GM23338 (cell line): ENCODE data around the gene APIP. TPM values are rescaled to one million over a fixed set of nuclear protein-coding genes. Genes with fewer than 3 reads are reported as not detected.

Experiments
- ATAC-seq: fragments of 200-7000 bp; cut with Tn5 transposase; 3 replicates; pipeline ENCODE4 v1.9.1; 2020
- DNase-seq: peaks from one replicate; pipeline ENCODE4 v3.0.0-alpha.2; 2015; ENCODE audit warnings: low spot score
- H2AFZ ChIP-seq: fragments of 200-600 bp; sonication (generic); 2 replicates; pipeline ENCODE4 v1.8.0; 2016; ENCODE audit warnings: antibody characterized with exemption, mild to moderate bottlenecking, moderate library complexity
- H3F3A ChIP-seq: fragments of 200-600 bp; sonication (generic); replicated peaks from 2 replicates; pipeline ENCODE4 v1.8.0; 2017; ENCODE audit warnings: antibody characterized with exemption, mixed run types, low read depth
- H3K27ac ChIP-seq: fragments of 200-600 bp; sonication (generic); 2 replicates; pipeline ENCODE4 v1.6.1; 2016; ENCODE audit warnings: low read depth
- H3K27me3 ChIP-seq: fragments of 200-600 bp; sonication (generic); 2 replicates; pipeline ENCODE4 v1.8.0; 2016; ENCODE audit warnings: mild to moderate bottlenecking, mixed run types, moderate library complexity; ENCODE audit not compliant: insufficient read depth
- H3K36me3 ChIP-seq: fragments of 200-600 bp; sonication (generic); 2 replicates; pipeline ENCODE4 v1.8.0; 2016; ENCODE audit warnings: mild to moderate bottlenecking; ENCODE audit not compliant: insufficient read depth
- H3K4me1 ChIP-seq: fragments of 200-600 bp; sonication (generic); 2 replicates; pipeline ENCODE4 v1.8.0; 2016; ENCODE audit warnings: mild to moderate bottlenecking, moderate library complexity; ENCODE audit not compliant: insufficient read depth
- H3K4me2 ChIP-seq: fragments of 200-600 bp; sonication (generic); 2 replicates; pipeline ENCODE4 v1.7.1; 2017; ENCODE audit warnings: mixed run types
- H3K4me3 ChIP-seq: fragments of 200-600 bp; sonication (generic); 2 replicates; pipeline ENCODE4 v1.6.1; 2016; ENCODE audit warnings: mixed run types
- H3K79me2 ChIP-seq: fragments of 200-600 bp; sonication (generic); replicated peaks from 2 replicates; pipeline ENCODE4 v1.8.0; 2017; ENCODE audit warnings: mild to moderate bottlenecking; ENCODE audit not compliant: insufficient read depth
- H3K9me2 ChIP-seq: fragments of 200-600 bp; sonication (generic); 2 replicates; pipeline ENCODE4 v1.8.0; 2017; ENCODE audit not compliant: insufficient read depth
- H4K20me1 ChIP-seq: fragments of 200-600 bp; sonication (generic); replicated peaks from 2 replicates; pipeline ENCODE4 v1.8.0; 2017; ENCODE audit warnings: mild to moderate bottlenecking; ENCODE audit not compliant: insufficient read depth
- H3K27ac Mint-ChIP-seq: 2 replicates; pipeline ENCODE4 v1.8.0; 2020; ENCODE audit warnings: inconsistent platforms, mild to moderate bottlenecking, moderate library complexity, mixed read lengths
- H3K27me3 Mint-ChIP-seq: 3 replicates; pipeline ENCODE4 v1.8.0; 2022; ENCODE audit warnings: low read depth, mild to moderate bottlenecking, moderate library complexity, mixed read lengths, inconsistent platforms; ENCODE audit not compliant: insufficient read depth, poor library complexity
- H3K36me3 Mint-ChIP-seq: 3 replicates; pipeline ENCODE4 v1.8.0; 2021; ENCODE audit warnings: low read depth, mild to moderate bottlenecking, inconsistent platforms, moderate library complexity, mixed read lengths
- H3K4me1 Mint-ChIP-seq: 3 replicates; pipeline ENCODE4 v1.8.0; 2020; ENCODE audit warnings: mild to moderate bottlenecking, inconsistent platforms, mixed read lengths
- H3K4me3 Mint-ChIP-seq: 3 replicates; pipeline ENCODE4 v1.8.0; 2021; ENCODE audit warnings: moderate library complexity, mild to moderate bottlenecking, inconsistent platforms, mixed read lengths
- H3K9me3 Mint-ChIP-seq: 3 replicates; pipeline ENCODE4 v1.8.0; 2020; ENCODE audit warnings: moderate library complexity, mild to moderate bottlenecking, inconsistent platforms, mixed read lengths
- STAT1 ChIP-seq: IDR thresholded peaks from one replicate; pipeline ENCODE4 v1.6.1; 2016; ENCODE audit warnings: antibody characterized with exemption; ENCODE audit not compliant: unreplicated experiment
- microRNA-seq: library from miRNA; unstranded; fragments of <30 nt; microRNA quantifications from one replicate; pipeline ENCODE4, GENCODE V29; 2017
- polyA plus RNA-seq: library from polyadenylated mRNA; unstranded; fragments of >200 nt; fragmentation: Nextera tagmentation; extraction: Ambion mirVana; gene quantifications from 2 replicates; pipeline ENCODE4 v1.2.1, GENCODE V29; 2016
- small RNA-seq: library from RNA; depleted of rRNA; stranded (forward); fragments of <200 nt; gene quantifications from one replicate; pipeline ENCODE3, GENCODE V24; 2014; ENCODE audit warnings: low replicate concordance
- total RNA-seq: library from RNA; depleted of rRNA; stranded (reverse); fragments of >200 nt; shearing (Covaris generic); gene quantifications from 2 replicates; pipeline ENCODE4 v1.2.3, GENCODE V29; 2014; rRNA removed
- TF ChIP-seq, protein P1 (sequence below), 2 experiments: fragments of 200-600 bp in 1 of 2; sonication (generic) in 1 of 2; conservative IDR thresholded peaks; 2 replicates each; pipeline versions ENCODE4 v1.5.1 to v1.6.1; 2016 to 2017; ENCODE audit warnings: antibody characterized with exemption in 2 of 2, low read depth in 2 of 2, mild to moderate bottlenecking in 2 of 2, moderate library complexity in 1 of 2
- TF ChIP-seq, protein P2 (sequence below): IDR thresholded peaks from 2 replicates; pipeline ENCODE4 v1.6.1; 2016; ENCODE audit warnings: antibody characterized with exemption

Gene APIP
- total and polyA plus RNA-seq, 2 experiments from 2014 or later, result 35.7 to 50.3 TPM

DNA sequence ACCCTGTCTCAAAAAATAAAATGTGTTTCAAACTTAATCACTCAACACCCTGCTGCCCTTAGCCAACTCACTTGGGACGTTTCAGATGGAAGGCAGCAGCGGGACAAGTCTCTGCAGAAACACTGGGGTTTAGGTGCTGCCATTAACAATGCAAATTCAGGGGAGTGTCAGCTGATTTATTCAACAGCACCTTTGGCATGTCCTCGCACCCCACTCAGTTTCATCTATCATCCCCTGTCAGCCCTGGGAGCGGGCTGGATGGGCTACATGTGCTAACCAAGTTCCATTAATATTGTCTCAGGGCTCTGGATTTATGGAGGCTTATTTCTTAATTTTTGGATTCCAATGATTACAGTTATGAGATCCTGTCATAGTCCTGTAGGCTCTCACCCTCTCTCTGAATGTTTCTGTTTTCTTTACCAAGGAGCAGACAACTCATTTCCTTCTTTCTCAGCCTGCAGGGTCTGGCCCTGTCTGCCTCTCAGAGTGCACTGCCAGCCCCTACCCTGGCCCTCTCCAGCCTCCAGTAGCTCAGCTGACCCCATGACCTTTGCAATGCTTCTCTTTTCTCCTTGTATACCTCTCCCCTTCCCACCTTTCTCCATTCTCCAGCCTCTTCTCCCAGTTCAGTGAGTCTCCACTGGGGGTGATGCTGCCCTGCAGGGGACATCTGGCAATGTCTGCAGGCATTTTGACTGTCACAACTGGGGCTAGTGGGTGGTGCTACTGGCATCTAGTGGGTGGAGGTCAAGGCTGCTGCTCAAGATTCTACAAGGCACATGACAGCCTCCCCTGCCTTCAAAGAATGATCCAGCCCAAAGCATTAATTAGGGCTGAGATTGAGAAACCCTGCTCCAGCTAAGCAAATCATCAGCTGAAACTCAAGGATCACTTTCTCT, 79.0 kb downstream of the APIP start:
- no peaks in the 10 kb centered on the region for H3K27me3 Mint-ChIP-seq
- H3K27ac Mint-ChIP-seq, result no peak overlapping the region
- Histone ChIP-seq H3K4me1 (peaks cover 10% of the 10 kb centered on the region; the same call in 1 of the 2 replicates), H3F3A (no peaks in the 10 kb centered on the region), H3K36me3 (no peaks in the 10 kb centered on the region), H2AFZ (no peak overlapping the region), H4K20me1 (no peaks in the 10 kb centered on the region), H3K4me2 (no peak overlapping the region), H3K9me2 (peaks cover 6% of the 10 kb centered on the region; the same call in 1 of the 2 replicates), H3K27ac (no peak overlapping the region), H3K79me2 (no peaks in the 10 kb centered on the region), H3K27me3 (no peaks in the 10 kb centered on the region), H3K4me3 (no peak overlapping the region)
- peaks cover 3% of the 10 kb centered on the region; the same call in 2 of the 3 replicates for H3K9me3 Mint-ChIP-seq
- H3K36me3 Mint-ChIP-seq, result no peaks in the 10 kb centered on the region
- TF ChIP-seq, protein P1, sequence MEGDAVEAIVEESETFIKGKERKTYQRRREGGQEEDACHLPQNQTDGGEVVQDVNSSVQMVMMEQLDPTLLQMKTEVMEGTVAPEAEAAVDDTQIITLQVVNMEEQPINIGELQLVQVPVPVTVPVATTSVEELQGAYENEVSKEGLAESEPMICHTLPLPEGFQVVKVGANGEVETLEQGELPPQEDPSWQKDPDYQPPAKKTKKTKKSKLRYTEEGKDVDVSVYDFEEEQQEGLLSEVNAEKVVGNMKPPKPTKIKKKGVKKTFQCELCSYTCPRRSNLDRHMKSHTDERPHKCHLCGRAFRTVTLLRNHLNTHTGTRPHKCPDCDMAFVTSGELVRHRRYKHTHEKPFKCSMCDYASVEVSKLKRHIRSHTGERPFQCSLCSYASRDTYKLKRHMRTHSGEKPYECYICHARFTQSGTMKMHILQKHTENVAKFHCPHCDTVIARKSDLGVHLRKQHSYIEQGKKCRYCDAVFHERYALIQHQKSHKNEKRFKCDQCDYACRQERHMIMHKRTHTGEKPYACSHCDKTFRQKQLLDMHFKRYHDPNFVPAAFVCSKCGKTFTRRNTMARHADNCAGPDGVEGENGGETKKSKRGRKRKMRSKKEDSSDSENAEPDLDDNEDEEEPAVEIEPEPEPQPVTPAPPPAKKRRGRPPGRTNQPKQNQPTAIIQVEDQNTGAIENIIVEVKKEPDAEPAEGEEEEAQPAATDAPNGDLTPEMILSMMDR (conservative IDR thresholded peaks at IDR 0.05; ENCODE audit: low read depth in 2 of 2), result peak; percentile 35 to 45
- no peak for TF ChIP-seq STAT1
- TF ChIP-seq, protein P2, sequence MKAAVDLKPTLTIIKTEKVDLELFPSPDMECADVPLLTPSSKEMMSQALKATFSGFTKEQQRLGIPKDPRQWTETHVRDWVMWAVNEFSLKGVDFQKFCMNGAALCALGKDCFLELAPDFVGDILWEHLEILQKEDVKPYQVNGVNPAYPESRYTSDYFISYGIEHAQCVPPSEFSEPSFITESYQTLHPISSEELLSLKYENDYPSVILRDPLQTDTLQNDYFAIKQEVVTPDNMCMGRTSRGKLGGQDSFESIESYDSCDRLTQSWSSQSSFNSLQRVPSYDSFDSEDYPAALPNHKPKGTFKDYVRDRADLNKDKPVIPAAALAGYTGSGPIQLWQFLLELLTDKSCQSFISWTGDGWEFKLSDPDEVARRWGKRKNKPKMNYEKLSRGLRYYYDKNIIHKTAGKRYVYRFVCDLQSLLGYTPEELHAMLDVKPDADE, result no peak
- peaks cover 11% of the 10 kb centered on the region for H3K4me1 Mint-ChIP-seq
- no peak overlapping the region for H3K4me3 Mint-ChIP-seq
- peak; percentile 75 for ATAC-seq
- DNase-seq, result peak; percentile 49

DNA sequence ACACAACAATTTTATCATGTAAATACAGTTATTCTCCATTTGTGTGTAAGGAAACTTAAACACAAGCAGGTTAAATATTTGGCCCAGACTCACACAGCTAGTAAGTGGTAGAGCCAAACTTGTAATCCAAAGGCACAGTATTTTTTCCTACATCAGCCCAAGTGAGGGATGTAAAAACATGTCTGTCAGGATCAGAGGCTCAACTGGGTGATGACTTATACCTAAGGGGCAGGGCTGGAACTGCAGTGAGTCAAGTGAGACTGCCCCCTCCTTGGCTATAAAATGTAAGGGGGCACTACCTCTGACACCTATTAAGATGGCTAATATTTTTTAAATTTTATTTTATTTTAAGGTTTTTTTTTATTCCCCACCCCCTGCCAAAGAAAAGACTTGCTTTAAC, 82.6 kb downstream of the APIP start:
- Histone ChIP-seq H3K27me3 (no peaks in the 10 kb centered on the region), H4K20me1 (no peaks in the 10 kb centered on the region), H2AFZ (no peak overlapping the region), H3K9me2 (peaks cover 3% of the 10 kb centered on the region; the same call in 1 of the 2 replicates), H3K4me2 (no peak overlapping the region), H3K4me3 (no peak overlapping the region), H3K4me1 (peaks cover 10% of the 10 kb centered on the region; the same call in 1 of the 2 replicates), H3K27ac (no peak overlapping the region), H3F3A (no peaks in the 10 kb centered on the region), H3K36me3 (no peaks in the 10 kb centered on the region), H3K79me2 (no peaks in the 10 kb centered on the region)
- no peak for ATAC-seq
- TF ChIP-seq STAT1, result no peak
- TF ChIP-seq, protein P2, result no peak
- Mint-ChIP-seq H3K4me3 (no peak overlapping the region), H3K4me1 (peaks cover 19% of the 10 kb centered on the region), H3K27ac (no peak overlapping the region), H3K27me3 (peaks cover 2% of the 10 kb centered on the region), H3K9me3 (no peaks in the 10 kb centered on the region; the same call in 2 of the 3 replicates), H3K36me3 (no peaks in the 10 kb centered on the region)
- no peak for DNase-seq

Small RNA genes lying within 50 kb of the gene (microRNA-seq; reads per million reads assigned to microRNA genes)
- 2.0 reads per million for gene MIR1343

Small RNA genes lying within 50 kb of the gene (small RNA-seq; reads per million reads assigned to genes)
- gene MIR1343, result not detected

Other genes starting within 250 kb of the APIP start
- gene PDHX, start 239 bp upstream of the APIP start, total RNA-seq, result 36.9 and 38.3 TPM in 2 replicates
- 29.5 and 40.2 TPM in 2 replicates for gene PDHX, start 239 bp upstream of the APIP start, polyA plus RNA-seq
- 8.3 and 10.1 TPM in 2 replicates for gene CD44, start 222.8 kb upstream of the APIP start, total RNA-seq
- gene CD44, start 222.8 kb upstream of the APIP start, polyA plus RNA-seq, result 3.8 and 4.0 TPM in 2 replicates